GM12873 (cell line): ENCODE measurements around the gene SEMA3C.

Experiments used
- TF ChIP-seq, protein P1 (sequence below): IDR thresholded peaks from 2 replicates; pipeline ENCODE4 v1.5.1; 2012; ENCODE audit warnings: low read depth, mild to moderate bottlenecking, moderate library complexity, low read length, control low read depth; ENCODE audit not compliant: insufficient read depth; ENCODE audit errors: missing control alignments

SEMA3C gene

DNA sequence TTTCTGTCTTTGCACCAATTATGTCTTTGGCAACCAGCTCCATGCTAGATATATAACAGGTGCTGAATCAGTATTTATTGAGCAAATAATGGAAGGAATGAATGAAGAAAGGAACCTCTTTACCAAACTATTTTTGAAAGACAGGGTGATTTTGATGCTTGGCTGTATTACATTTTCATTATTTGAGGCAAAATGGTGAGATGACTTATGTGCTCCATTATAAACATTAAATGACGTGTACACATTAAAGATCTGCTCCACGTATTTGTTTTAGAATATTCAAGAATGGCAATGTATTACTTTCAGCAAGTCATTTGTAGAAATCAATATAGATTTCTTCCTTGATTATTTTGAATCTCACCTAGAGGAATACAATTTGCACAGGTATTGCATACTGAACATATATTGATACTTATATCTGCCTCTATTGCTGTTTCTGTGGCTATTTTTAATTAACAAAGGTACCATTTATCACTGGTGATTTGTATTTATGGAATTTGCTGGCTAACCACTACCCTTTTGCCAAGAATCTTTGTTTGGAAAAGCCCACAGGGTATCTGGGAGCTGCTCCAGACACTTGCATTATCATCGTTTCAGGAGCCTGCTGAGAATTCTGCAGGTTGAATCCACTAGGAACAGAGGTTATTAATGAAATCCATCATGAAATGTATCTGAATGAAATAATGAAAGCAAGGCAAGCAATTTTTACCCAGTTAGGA, 92.2 kb downstream of the SEMA3C start:
- TF ChIP-seq, protein P1, sequence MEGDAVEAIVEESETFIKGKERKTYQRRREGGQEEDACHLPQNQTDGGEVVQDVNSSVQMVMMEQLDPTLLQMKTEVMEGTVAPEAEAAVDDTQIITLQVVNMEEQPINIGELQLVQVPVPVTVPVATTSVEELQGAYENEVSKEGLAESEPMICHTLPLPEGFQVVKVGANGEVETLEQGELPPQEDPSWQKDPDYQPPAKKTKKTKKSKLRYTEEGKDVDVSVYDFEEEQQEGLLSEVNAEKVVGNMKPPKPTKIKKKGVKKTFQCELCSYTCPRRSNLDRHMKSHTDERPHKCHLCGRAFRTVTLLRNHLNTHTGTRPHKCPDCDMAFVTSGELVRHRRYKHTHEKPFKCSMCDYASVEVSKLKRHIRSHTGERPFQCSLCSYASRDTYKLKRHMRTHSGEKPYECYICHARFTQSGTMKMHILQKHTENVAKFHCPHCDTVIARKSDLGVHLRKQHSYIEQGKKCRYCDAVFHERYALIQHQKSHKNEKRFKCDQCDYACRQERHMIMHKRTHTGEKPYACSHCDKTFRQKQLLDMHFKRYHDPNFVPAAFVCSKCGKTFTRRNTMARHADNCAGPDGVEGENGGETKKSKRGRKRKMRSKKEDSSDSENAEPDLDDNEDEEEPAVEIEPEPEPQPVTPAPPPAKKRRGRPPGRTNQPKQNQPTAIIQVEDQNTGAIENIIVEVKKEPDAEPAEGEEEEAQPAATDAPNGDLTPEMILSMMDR, result no peak

DNA sequence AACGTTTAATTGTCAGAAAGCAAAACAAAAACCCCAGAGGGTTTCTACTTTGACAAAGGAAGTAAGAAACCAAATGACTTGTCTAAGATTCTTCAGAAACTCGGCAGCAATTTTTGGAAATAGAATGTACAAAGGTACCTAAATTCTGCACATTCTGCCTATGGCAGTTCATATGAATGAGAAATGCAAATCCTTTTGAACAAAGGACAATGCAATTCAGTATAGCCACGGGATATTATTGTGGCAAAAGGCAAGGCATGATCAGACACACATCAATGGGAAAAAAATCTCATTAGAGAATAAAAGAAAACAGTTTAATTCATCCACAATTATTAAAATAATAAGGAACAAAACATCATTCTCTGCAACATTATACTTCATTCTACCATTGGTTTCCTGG, 93.4 kb downstream of the SEMA3C start:
- TF ChIP-seq, protein P1, result no peak

DNA sequence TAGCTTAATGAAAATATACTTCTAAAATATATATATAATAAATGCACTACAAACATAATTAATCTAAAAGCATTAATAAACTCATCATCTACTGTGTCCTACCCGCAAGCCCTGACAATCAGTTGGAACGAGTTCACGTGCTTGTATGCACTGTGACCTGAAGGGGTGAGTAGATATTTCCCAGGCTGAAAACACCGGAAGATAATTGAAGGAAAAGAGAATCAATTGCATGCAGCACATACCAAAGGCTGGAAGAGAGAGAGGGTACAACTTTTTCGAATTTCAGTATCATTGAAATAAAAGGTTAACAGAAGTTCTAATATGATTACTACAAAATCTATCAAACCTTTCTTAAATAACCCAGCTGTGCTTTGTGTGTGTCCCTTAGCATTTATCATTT, 94.6 kb downstream of the SEMA3C start:
- TF ChIP-seq, protein P1, result no peak

DNA sequence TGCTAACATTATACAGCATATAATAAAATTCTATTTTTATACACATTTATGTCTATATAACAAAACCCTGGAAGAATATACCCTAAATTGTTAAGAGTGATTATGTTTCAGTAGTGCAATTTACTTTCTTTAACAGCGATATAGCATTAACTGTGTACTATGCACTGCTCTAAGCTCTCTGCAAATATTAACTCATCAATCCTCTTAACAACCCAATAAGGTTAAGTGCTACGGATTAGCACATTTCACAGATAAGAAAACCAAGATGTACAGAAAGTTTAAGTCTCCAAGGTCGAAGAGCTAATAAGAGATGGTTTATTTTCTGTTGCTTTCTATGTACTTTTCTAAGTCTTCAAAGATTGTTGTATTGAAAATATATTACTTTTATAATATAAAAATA, 95.8 kb downstream of the SEMA3C start:
- TF ChIP-seq, protein P1, result no peak

- TF ChIP-seq, protein P1, result no peak
Measured at GRCh38 chr7:80821771-80822319, 97.0 kb downstream of the SEMA3C start.

DNA sequence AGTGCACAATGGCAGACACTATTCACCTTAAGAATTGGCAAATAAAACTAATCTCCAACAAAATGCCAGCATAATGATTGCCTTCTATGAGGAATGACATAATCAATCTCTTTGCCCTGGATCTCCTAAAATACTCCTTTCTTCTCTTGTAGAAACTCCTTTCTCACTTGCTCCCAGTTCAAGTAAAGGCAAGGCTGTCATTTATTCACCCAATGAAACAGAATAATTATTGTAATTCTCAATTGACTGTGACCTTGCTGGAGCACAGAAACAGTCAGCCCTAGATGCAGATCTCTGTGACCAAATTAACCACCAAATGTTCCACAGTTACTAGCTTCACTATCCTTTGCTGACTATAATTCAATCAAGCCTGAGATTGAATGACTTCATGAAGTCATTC, 99.3 kb downstream of the SEMA3C start:
- TF ChIP-seq, protein P1, result no peak

DNA sequence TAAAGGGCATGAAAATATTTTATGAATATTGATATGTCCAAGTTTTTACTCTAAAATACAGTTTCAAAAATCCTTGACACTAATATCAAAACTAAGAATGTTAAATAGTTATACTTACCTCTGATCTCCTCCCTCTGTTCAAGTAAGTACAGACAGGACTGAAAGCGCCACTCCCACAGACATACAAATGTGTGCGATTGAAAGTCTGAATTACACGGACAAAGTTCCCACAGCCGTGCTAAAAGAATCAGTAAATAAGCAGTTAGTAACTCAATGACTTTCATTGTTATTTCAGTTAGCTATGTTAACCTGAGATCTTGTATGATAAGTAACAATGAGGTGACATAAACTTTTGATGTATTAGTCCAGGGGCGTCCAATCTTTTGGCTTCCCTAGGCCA, 100.7 kb downstream of the SEMA3C start:
- TF ChIP-seq, protein P1, result no peak
